ENCODE results near the gene ANGEL2.
"Not testable (repeated sequence)": the region's sequence is repeated elsewhere in the genome, so short reads cannot be mapped to it uniquely, and the experiment has no call there.

ANGEL2 gene

DNA sequence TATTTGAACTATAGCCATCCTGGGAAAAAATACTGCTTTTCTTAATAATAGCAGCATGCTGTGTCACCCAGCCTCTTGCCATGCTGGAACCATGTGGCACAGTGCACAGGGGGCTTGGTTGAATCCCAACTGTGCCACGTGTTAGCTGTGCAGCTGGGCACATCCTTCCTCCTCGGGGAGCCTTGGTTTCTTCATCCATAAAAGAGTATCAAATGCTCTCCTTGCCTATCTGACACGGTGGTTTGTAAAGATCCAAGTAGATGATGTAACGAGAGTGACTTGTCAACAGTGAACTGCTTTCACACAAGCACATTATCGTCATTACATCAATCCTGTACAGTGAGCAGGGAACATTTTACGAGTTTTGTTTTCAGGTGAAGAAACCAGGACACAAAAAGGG, 41.0 kb downstream of the ANGEL2 start:
- DNase-seq: no peak

- DNase-seq: no peak
These were observed 41.8 kb downstream of the ANGEL2 start for GRCh38 chr1:212973899-212974298.

DNA sequence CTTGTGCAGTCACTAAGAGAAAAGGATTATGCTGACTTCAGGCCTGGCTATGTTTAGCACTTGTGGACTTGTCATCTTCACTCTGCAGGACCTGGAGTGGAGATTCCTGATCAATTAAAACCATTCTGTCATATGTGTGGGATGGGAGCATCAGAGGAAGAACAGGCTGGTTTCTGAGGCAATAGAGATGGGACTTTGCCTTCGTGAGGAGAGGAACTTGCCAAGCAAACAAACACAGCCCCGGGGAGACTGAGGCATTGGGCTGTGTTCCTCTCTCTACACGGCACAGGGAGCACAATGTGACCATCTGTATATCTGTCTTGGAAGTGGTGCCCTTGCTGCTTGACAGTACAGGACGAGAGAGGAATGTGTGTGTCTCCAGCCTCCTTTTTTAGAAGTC, 42.2 kb downstream of the ANGEL2 start:
- DNase-seq: no peak

- DNase-seq: no peak
These were observed 44.4 kb downstream of the ANGEL2 start for GRCh38 chr1:212971312-212971711.

- no peak for DNase-seq
These were observed 45.6 kb downstream of the ANGEL2 start for GRCh38 chr1:212970085-212970484.

DNA sequence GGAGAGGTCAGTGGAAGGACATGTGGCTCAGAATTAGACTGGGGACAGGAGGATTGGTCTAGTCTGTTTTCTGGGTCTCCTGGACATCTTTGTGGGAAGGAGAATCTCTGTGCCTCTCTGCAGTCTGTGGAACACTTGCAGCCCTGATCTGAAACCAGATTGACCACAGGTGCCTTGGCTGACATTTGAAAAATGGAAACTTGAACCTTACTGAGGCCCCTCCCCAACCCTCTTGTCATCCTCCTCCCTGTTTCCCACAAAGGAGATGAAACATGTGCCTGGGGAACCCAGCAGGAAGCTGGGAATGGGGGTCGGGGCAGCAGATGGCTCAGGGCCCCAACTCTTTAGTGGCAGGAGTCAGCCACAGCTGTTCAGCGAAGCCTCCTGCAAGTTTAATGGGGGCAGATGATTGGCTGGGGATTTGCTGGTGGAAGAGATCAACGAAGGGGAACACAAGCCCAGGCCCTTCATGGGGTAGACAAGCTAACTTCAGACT, 47.3 kb downstream of the ANGEL2 start:
- no peak for DNase-seq

- DNase-seq: no peak
These were observed 47.9 kb downstream of the ANGEL2 start for GRCh38 chr1:212967801-212968200.

GRCh38 chr1:212966616-212967015, 49.1 kb downstream of the ANGEL2 start:
- DNase-seq: no peak

DNA sequence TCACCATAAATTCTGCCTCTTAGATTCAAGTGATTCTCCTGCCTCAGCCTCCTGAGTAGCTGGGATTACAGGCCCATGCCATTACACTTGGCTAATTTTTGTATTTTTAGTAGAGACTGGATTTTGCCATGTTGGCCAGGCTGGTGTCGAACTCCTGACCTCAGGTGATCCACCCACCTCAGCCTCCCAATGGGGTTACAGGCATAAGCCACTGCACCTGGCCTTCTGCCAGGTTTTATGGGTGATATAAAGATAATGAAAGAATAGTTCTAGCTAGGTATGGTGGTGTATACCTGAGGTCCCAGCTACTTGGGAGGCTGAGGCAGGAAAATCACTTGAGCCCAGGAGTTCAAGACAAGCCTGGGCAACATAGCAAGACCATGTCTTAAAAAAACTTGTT, 50.7 kb downstream of the ANGEL2 start:
- DNase-seq: not testable (repeated sequence)

DNA sequence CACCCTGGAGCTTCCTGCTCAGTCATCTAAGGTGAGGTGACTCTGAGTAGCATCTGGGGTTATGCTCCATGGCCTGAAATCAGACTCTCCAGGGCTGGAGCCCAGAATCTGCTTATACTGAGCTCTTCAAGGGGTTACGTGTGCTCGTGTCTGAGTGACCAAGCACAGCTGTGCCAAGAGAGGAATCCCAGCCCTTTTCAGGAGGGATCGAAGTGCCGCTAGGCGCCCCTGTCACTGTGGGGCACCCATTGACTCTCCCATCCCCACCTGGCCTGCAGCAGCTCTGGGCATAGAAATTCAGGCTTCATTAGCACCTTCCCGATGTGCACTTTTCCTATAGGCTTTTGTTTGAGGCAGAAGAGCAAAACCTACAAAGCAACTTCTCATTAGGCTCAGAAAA, 51.6 kb downstream of the ANGEL2 start:
- DNase-seq: no peak

DNA sequence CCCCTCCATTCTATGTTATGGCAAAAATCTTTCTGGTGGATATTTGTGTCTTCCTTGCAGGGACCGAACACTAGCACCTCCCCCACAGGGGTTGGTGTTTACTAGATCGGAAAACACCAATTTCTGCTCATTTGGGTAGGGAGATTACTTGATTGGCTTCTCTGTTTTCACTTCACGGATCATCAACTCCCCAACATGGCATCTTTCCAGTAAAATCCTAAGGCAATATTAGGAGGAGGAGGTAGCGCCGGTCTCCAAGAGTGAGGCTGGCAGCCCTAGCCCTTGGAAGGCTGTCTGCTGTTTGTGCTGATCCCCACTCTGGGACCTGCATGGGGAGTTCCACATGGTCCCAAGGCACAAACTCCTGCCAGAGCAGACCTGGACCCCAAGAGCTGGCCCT, 53.2 kb downstream of the ANGEL2 start:
- DNase-seq: no peak

DNA sequence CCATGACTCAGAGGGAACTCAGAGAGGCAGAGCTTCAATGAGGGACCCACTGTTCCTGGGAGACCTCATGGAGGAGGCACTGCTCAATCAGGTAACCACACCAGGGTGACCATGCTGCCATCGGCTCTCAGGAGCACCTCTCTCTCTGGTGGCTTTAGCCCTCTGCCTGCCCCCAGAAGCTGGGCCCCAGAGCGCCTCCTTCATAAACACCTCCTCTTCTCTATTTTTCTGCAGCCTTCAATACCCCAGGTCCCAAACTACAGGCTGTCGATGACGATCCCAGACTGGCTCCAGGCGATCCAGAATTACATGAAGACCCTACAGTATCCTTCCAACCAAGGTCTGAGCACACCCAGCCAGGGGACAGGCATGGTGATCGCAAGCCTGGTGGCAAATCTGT, 54.7 kb downstream of the ANGEL2 start:
- DNase-seq: no peak

- DNase-seq: no peak
These were observed 56.1 kb downstream of the ANGEL2 start for GRCh38 chr1:212959266-212960220.

GRCh38 chr1:212958175-212958574, 57.5 kb downstream of the ANGEL2 start:
- DNase-seq: no peak

- DNase-seq: no peak
These were observed 58.1 kb downstream of the ANGEL2 start for GRCh38 chr1:212957546-212957945.

DNA sequence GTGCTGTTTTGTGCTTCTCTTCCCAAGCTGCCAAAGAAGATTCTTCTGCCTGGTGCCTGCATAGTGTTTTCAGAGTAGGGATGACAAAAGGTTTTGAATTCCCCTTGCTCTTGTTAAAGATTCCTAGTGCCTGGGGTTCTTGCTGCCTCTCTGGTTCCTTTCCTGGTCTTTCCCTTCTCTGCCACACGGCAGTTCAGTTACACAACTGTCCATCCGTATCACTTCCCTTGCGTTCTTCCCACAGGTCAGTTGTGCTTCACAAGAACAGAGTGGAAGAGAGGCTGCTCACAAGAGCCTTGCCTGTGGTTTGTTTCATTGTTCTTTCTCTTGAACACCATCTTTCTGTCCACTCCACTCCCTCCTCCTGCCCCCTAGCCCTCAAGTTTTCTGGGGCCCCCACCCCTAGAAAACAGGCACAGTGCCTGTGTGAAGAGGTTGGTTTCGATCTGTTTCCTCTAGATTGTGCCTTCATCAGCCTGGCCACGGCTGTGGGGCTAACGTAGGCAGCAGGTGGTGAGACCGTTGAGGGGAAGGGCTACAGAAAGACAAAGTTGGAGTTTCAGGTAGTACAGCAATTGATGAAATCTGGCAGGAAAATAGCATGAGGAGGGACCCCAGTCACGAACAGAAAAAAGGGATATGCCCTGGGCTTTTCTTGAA, 59.6 kb downstream of the ANGEL2 start:
- no peak for DNase-seq

DNA sequence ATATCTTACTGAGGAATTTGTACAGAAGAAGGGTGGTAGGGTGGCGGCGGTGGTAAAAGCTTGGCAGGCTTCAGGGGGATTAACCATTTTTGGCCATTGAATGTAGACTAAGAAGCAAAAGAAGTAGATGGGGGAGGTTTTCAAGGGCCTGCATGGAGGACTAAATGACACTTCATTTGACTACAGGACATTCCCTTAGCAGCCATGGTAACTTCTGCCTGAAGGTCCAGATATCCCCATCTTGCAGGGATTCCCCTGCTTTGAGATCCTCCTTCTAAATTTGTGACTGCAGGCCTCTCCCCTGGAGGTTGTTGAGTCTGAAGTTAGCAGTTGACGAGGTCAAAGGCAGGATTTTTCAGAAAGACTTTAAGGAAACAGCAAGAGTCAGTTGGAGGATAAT, 60.6 kb downstream of the ANGEL2 start:
- DNase-seq: no peak

DNA sequence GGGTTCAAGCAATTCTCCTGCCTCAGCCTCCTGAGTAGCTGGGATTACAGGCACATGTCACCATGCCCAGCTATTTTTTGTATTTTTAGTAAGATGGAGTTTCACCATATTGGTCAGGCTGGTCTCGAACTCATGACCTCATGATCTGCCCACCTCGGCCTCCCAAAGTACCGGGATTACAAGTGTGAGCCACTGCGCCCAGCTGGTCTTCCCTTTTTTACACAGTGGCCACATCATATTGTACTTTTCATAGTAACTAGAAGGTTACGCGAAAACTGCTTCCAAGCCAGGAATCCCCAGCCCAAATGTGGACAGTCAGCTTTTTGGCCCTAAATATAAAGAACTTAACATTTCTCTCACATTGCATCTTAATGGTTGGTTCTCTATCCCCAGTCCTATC, 61.2 kb downstream of the ANGEL2 start:
- DNase-seq: no peak

- no peak for DNase-seq
These were observed 62.3 kb downstream of the ANGEL2 start for GRCh38 chr1:212953321-212953720.

DNA sequence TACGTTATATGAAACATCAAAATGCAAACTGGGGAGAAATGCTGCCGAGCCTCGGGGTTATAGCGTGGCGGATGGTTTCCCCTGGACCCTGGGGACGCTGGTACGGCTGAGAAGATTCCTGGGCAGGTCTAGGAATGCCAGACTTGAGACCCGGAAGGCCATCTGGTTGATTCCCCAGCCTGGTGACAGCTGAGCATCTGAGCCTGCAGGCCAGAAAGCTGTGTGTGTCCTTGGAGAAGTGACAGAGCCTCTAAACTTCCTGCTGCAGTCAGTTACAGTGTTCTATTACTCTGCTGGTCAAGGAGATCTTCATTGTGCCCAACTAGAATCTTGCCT, 63.1 kb downstream of the ANGEL2 start:
- no peak for DNase-seq

GRCh38 chr1:212951947-212952640, 63.6 kb downstream of the ANGEL2 start:
- DNase-seq: no peak

DNA sequence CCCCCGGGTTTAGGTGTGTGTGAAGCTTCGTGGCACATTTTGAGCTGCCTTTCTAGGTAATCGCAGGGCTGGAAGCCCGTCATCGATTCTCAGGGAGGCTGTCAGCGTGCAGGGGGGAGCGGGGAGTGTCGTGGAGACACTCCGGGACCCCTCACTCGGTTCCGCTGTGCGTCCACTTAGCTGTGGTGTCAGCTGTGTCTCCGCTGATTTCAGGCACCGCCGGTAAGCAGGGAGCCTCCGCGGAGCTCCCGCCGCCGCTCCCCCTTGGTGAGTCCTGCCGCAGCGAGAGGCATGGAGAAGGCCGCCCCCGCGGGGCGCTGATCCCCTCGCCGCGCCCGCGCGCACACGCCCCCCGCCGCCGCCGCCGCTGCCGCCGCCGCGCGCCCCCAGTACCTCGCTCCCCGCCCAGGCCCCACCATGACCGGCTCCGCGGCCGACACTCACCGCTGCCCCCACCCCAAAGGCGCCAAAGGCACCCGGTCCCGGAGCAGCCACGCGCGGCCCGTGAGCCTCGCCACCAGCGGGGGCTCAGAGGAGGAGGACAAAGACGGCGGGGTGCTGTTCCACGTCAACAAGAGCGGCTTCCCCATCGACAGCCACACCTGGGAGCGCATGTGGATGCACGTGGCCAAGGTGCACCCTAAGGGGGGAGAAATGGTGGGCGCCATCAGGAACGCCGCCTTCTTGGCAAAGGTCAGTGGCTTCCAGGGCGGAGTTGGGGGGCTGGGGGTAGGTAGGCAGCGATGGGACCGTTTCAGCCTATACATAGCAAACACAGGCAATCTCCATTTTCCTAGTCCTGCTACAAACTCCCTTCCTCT, 64.3 kb downstream of the ANGEL2 start:
- no peak for DNase-seq

All from NCI-H774 (cell line).